Tibial nerve (tissue), 4 donors: ENCODE measurements around the gene HSD17B12. TPM values are rescaled to one million over a fixed set of nuclear protein-coding genes. Genes with fewer than 3 reads are reported as not detected.
A peak's percentile ranks its signal among the peaks of the same experiment; 100 is the strongest.

Experiments used
- DNase-seq, 2 donors: peaks; one replicate each; pipeline ENCODE4 v3.0.0-alpha.2; 2019; ENCODE audit warnings: low spot score in 2 of 2
- H3K27ac ChIP-seq, 4 donors: fragments of 200-600 bp; sonication (generic) in 3 of 4; one replicate each; pipeline ENCODE4 v1.5.1; 2017 to 2019; ENCODE audit warnings: mild to moderate bottlenecking in 1 of 4
- H3K27me3 ChIP-seq, 2 donors: fragments of 200-600 bp; sonication (generic) in 1 of 2; one replicate each; pipeline versions ENCODE4 v1.5.1 to v1.6.0; 2017 to 2019
- H3K36me3 ChIP-seq, 3 donors: fragments of 200-600 bp; sonication (generic); one replicate each; pipeline ENCODE4 v1.5.1; 2018 to 2019
- H3K4me1 ChIP-seq, 4 donors: fragments of 200-600 bp; sonication (generic) in 3 of 4; one replicate each; pipeline ENCODE4 v1.5.1; 2017 to 2019
- H3K4me3 ChIP-seq, 4 donors: fragments of 200-600 bp; sonication (generic) in 3 of 4; one replicate each; pipeline ENCODE4 v1.5.1; 2017 to 2019; ENCODE audit warnings: mild to moderate bottlenecking in 1 of 4, moderate library complexity in 1 of 4
- H3K9me3 ChIP-seq, 4 donors: fragments of 200-600 bp; sonication (generic) in 3 of 4; one replicate each; pipeline ENCODE4 v1.5.1; 2017 to 2019
- CTCF ChIP-seq, 5 experiments: fragments of 200-600 bp in 3 of 5; fragments of 450-650 bp in 2 of 5; sonication (generic) in 3 of 5; IDR thresholded peaks; one replicate each; pipeline ENCODE4 v1.5.1; 2016 to 2019; ENCODE audit warnings: antibody characterized with exemption in 5 of 5, mild to moderate bottlenecking in 3 of 5, moderate library complexity in 2 of 5
- EP300 ChIP-seq, 2 donors: sonication (generic); formaldehyde crosslinking; IDR thresholded peaks; one replicate each; pipeline ENCODE4 v1.6.1; 2017; ENCODE audit warnings: antibody characterized with exemption in 2 of 2, mild to moderate bottlenecking in 1 of 2
- POLR2A ChIP-seq, 2 donors: fragments of 450-650 bp; IDR thresholded peaks; one replicate each; pipeline ENCODE4 v1.6.1; 2017; ENCODE audit warnings: antibody characterized with exemption in 2 of 2, mild to moderate bottlenecking in 2 of 2, moderate library complexity in 2 of 2
- WGBS, 2 donors: methylation state at CpG; one replicate each; pipeline ENCODE4 v1.1.5; 2018; 5-methylcytosine and 5-hydroxymethylcytosine counted together
- total RNA-seq, 4 donors: library from RNA; depleted of rRNA; stranded (reverse); fragments of >200 nt; gene quantifications; one replicate each; pipeline ENCODE4 v1.1.0, GENCODE V29; 2016

Gene HSD17B12
- total RNA-seq, 4 donors from 2014 or later, result 54.9 to 75.9 (median 62.9) TPM

- WGBS, 2 donors, result 89 to 93% methylated on average over 1 of the region's 1 CpG
- Histone ChIP-seq H3K27me3 (no peaks in the 10 kb centered on the region), H3K4me1 (peaks cover 0 to 5% (median 0%) of the 10 kb centered on the region in 4 donors), H3K27ac (no peak overlapping the region), H3K4me3 (no peak overlapping the region), H3K36me3 (no peaks in the 10 kb centered on the region), H3K9me3 (peaks cover 0 to 24% (median 3%) of the 10 kb centered on the region in 4 donors)
- TF ChIP-seq EP300 (IDR thresholded peaks at IDR 0.05) (no peak), POLR2A (IDR thresholded peaks at IDR 0.05) (no peak), CTCF (IDR thresholded peaks at IDR 0.05) (no peak)
- no peak for DNase-seq
Observed at GRCh38 chr11:43787824-43788223, 107.3 kb downstream of the HSD17B12 start.

- peaks cover 0 to 18% (median 3%) of the 10 kb centered on the region in 4 donors for H3K9me3 ChIP-seq
- H3K4me1 ChIP-seq, result peaks cover 0 to 5% (median 0%) of the 10 kb centered on the region in 4 donors
- H3K27ac ChIP-seq, result no peak overlapping the region
- TF ChIP-seq POLR2A (IDR thresholded peaks at IDR 0.05) (no peak), CTCF (IDR thresholded peaks at IDR 0.05) (no peak), EP300 (IDR thresholded peaks at IDR 0.05) (peak in 1 of 2 donors; percentile 34)
- 40 to 68% methylated on average over 3 of the region's 3 CpGs for WGBS, 2 donors
- no peaks in the 10 kb centered on the region for H3K36me3 ChIP-seq
- no peaks in the 10 kb centered on the region for H3K27me3 ChIP-seq
- peak in 1 of 2 donors; percentile 34 for DNase-seq
- H3K4me3 ChIP-seq, result no peak overlapping the region
Observed at GRCh38 chr11:43788421-43788820, 107.9 kb downstream of the HSD17B12 start.

GRCh38 chr11:43789700-43790443, 109.3 kb downstream of the HSD17B12 start:
- Histone ChIP-seq H3K9me3 (peaks cover 0 to 3% (median 0%) of the 10 kb centered on the region in 4 donors), H3K27me3 (no peaks in the 10 kb centered on the region), H3K4me3 (no peak overlapping the region), H3K27ac (no peak overlapping the region), H3K4me1 (peaks cover 0 to 5% (median 0%) of the 10 kb centered on the region in 4 donors), H3K36me3 (no peaks in the 10 kb centered on the region)
- no peak for TF ChIP-seq POLR2A (IDR thresholded peaks at IDR 0.05)
- no peak for TF ChIP-seq EP300 (IDR thresholded peaks at IDR 0.05)
- TF ChIP-seq CTCF (IDR thresholded peaks at IDR 0.05), result no peak
- 83% methylated on average over 5 of the region's 5 CpGs for WGBS, 2 donors
- no peak for DNase-seq

- DNase-seq, result no peak
- no peak overlapping the region for H3K4me3 ChIP-seq
- H3K36me3 ChIP-seq, result no peaks in the 10 kb centered on the region
- H3K4me1 ChIP-seq, result peaks cover 0 to 5% (median 0%) of the 10 kb centered on the region in 4 donors
- no peaks in the 10 kb centered on the region for H3K27me3 ChIP-seq
- WGBS, 2 donors, result 84 to 97% methylated on average over 4 of the region's 4 CpGs
- no peaks in the 10 kb centered on the region for H3K9me3 ChIP-seq
- TF ChIP-seq EP300 (IDR thresholded peaks at IDR 0.05) (no peak), POLR2A (IDR thresholded peaks at IDR 0.05) (no peak), CTCF (IDR thresholded peaks at IDR 0.05) (no peak)
- no peak overlapping the region for H3K27ac ChIP-seq
Observed at GRCh38 chr11:43790444-43790794, 109.9 kb downstream of the HSD17B12 start.

GRCh38 chr11:43797337-43797736, 116.8 kb downstream of the HSD17B12 start:
- Histone ChIP-seq H3K27ac (no peak overlapping the region), H3K36me3 (peaks cover 0 to 29% (median 0%) of the 10 kb centered on the region in 3 donors), H3K4me1 (no peaks in the 10 kb centered on the region), H3K9me3 (no peaks in the 10 kb centered on the region), H3K27me3 (no peaks in the 10 kb centered on the region), H3K4me3 (no peak overlapping the region)
- TF ChIP-seq CTCF (IDR thresholded peaks at IDR 0.05) (no peak), EP300 (IDR thresholded peaks at IDR 0.05) (no peak), POLR2A (IDR thresholded peaks at IDR 0.05) (no peak)
- 87 to 95% methylated on average over 2 of the region's 2 CpGs for WGBS, 2 donors
- no peak for DNase-seq
